ENCODE data around the gene PLXNB2.

PLXNB2 gene

DNA sequence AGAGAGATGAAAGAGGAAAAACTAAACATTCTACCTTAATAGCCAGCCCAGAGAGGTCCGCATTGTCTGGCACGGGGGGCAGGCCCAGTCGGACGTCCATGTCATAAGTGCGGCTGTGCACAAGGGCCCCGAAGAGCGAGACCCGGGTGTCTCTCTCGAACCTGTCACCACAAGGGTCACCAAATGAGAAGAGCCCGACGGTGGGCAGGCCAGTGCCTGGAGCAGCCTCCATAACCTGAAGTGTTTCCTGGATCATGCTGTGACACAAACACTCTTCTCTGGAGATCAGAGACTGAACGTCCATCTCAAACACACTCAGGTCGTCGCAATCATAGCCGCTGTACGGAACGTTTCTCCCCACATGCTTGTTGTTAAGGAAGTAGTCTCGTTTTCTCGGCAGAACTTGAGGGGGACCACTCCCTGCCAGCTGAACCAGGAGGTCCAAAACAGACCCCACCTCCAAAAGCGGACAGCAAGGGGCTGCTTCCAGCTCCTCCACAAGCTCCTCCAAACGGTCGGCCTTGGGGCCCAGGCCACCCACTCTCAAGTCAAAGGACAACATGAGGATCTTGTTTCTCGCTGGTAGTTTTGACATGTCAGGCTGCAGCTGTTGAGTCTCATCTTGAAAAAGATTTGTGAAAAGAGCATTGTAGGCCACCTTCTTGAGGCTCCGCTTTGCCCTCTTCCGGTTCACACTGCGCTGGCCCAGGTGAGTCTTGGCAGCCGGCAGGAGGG, 63.6 kb downstream of the PLXNB2 start:
- DNase-seq = no peak

- no peak for DNase-seq
Measured at GRCh38 chr22:50242406-50242949, 65.0 kb downstream of the PLXNB2 start.

- DNase-seq = no peak
Measured at GRCh38 chr22:50238755-50239154, 68.7 kb downstream of the PLXNB2 start.

- no peak for DNase-seq
Measured at GRCh38 chr22:50236731-50237409, 70.6 kb downstream of the PLXNB2 start.

DNA sequence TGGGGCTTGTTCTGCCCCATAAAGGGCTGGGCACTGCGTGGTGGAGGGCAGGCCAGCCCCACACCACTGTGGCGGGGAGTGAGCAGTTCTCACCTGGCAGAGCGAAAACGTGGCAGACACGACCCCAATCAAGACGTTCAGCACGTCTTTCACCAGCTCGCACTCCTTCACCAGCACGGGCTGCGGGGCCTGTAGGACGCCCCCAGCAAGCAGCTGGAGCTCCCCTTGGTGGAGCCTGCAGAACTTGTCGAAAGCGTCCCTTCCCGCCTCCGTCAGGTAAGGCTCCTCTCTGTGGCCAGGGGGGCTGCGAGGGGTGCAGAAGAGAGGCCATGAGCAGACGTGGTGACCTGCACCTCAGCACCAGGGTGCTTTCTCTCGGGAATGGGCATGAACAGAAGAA, 74.2 kb downstream of the PLXNB2 start:
- no peak for DNase-seq

GRCh38 chr22:50232481-50233151, 74.8 kb downstream of the PLXNB2 start:
- no peak for DNase-seq

- no peak for DNase-seq
Measured at GRCh38 chr22:50229370-50229769, 78.1 kb downstream of the PLXNB2 start.

- no peak for DNase-seq
Measured at GRCh38 chr22:50228366-50228765, 79.1 kb downstream of the PLXNB2 start.

DNA sequence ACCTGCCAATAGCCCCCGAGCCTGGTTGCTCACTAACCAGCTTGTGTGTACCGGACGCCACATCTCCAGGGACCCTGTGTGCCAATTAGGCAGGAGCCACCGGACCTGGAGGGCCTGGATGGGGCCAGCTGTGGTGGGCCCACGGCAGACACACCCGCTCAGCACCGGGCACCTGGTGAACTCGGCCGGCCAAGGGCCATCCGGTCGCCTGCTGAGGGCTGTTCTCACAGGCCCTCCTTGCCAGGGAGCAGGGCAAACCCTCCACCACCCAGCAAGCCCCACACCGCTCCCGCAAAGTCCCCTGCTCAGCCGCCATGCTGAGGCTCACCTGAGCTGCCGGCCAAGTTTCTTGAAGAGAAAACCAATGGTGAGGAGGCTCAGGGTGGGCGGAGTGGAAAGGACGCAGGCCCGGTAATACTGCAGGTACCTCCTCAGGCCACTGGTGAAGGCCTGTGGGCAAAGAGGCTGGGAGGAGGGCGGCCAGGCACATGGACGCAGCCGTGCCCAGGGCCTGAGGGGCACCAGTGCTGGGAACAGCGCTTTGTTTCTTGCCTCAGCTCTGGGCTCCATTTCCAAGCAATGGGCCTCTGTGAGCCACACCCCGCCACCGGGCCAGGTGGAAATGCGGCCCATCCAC, 79.7 kb downstream of the PLXNB2 start:
- DNase-seq = no peak

DNA sequence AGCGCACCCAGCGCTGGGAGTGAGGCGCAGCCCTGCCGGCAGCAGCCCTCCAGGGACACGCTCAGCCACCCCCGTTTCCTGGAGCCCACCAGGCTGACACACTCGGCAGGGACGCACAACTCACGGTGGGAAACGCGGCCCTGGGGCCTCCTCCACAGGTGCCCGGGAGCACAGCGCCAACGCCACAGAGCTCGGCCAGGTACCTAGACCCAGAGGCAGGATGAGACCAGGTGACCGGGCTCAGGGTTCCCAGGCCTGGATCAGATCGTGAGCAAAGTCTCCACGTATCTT, 80.6 kb downstream of the PLXNB2 start:
- DNase-seq = no peak

DNA sequence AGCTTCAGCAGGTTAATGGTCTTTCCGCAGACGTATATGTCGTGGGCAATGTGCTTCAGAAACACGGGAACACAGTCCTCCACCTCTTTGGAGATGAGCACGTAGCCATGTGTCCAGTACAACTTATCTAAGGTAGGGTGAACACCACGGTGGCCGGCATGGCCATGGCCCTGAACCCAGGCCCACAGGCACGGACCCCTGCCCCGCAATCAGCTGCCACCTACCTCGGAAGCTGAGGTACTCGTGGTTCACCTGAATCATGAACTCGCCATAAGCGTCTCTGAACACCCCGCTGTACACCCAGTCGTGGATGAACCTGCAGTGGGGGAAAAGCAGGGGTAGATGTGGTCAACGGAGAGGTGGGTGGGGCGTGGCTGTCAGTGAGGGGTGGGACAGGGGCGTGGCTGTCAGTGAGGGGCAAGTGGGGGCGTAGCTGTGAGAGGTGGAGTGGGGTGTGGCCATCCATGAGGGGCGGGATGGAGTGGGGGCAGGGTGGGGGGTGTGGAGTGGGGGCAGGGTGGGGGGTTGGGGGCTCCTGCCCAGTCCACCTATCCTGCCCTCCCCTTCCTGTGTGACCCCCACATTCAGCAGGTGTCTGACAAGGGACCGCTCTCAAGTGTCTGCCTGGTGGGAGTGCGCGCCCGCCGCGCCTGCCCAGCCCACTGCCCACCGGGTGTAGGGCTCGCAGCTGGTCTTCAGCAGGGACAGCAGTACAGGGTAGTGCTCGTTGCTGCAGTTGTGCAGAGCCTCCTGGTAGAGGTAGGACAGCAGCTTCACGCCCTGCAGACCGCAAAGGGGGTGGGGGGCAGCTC, 81.2 kb downstream of the PLXNB2 start:
- no peak for DNase-seq

DNA sequence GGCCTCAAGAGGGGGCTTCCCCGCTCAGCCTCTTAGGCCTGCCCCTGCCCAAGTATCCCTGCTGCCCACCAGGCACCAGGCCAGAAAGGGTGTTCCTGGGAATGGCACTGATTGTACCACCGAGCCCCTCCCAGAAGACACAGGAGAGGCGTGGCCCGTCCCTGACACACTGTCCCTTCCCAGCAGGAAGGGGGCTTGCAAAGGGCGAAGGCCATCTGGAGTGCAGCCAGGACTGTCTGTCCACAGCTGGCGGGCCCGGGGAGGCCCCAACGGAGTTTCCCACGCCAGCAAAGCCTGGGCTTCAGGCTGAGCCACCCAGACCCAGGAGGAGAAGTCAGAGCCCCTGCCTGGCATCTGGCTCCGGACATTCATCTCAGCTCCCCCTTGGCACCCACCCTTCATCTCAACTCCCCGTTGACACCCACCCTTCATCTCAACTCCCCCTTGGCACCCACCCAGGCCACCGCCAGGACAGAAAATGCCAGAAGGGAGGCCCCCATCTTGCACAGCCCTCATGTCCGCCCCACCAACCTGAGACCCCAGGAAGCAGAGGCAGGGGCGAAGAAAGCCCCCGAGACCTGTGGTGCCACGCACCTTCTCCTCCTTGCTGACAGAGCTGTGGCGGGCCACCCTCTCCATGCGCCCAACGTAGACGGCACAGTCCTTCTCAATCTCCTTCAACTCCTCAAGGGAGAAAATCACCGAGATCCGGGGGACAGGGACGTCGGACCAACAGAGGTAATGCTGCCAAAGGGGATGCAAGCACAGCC, 82.1 kb downstream of the PLXNB2 start:
- DNase-seq = no peak
